Esophagus muscularis mucosa (tissue), 3 donors: ENCODE results near the gene ST8SIA2.

Experiments
- POLR2AphosphoS5 ChIP-seq, 2 donors: sonication (generic); formaldehyde crosslinking; IDR thresholded peaks; one replicate each; pipeline ENCODE4 v1.6.1; 2017; ENCODE audit warnings: antibody characterized with exemption in 2 of 2
- TF ChIP-seq, protein P1 (sequence below), 3 experiments: fragments of 200-600 bp in 2 of 3; fragments of 450-650 bp in 1 of 3; sonication (generic) in 2 of 3; IDR thresholded peaks; one replicate each; pipeline ENCODE4 v1.5.1; 2017 to 2019; ENCODE audit warnings: antibody characterized with exemption in 3 of 3, mild to moderate bottlenecking in 2 of 3, moderate library complexity in 1 of 3

DNA sequence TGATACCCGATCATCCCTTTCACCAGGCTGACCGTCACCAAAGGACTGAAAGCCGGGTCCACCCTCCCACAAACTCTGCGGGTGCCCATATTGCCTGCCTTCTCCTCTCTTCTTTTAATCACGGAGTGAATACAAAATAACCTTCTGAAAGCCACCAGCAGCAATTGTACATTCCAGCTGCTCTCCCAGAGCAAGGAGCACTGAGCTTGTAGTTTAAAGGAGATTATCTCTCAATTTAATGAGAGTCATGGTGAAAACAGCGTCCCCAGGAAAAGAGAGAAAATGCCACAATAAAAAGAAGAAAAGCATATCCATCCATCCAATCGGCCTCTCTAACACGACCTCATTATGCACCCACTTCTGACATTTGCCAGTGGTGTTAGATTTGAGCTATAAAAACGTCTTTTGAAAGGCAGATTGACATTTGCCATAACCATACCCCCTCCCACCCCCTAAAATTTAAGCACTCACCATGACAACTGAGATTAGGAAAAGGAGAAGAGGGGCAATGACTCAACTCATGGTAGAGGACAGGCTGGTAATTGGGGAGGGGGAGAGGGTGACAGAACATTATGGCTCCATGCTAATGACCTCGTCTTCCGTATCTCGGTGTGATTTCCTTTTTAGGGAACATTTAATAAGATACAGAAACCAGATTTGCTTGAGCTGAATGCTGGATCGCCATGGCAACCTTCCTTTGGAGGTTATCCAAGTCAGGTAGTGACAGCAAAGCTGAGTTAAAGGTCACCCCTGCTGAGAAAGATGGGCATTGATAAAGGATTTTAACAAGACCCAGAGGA is 106.2 kb downstream of the ST8SIA2 start:
- TF ChIP-seq, protein P1, sequence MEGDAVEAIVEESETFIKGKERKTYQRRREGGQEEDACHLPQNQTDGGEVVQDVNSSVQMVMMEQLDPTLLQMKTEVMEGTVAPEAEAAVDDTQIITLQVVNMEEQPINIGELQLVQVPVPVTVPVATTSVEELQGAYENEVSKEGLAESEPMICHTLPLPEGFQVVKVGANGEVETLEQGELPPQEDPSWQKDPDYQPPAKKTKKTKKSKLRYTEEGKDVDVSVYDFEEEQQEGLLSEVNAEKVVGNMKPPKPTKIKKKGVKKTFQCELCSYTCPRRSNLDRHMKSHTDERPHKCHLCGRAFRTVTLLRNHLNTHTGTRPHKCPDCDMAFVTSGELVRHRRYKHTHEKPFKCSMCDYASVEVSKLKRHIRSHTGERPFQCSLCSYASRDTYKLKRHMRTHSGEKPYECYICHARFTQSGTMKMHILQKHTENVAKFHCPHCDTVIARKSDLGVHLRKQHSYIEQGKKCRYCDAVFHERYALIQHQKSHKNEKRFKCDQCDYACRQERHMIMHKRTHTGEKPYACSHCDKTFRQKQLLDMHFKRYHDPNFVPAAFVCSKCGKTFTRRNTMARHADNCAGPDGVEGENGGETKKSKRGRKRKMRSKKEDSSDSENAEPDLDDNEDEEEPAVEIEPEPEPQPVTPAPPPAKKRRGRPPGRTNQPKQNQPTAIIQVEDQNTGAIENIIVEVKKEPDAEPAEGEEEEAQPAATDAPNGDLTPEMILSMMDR (IDR thresholded peaks at IDR 0.05): no peak
- no peak for TF ChIP-seq POLR2AphosphoS5 (IDR thresholded peaks at IDR 0.05)
